ENCODE data around the gene C1D. TPM values are rescaled to one million over a fixed set of nuclear protein-coding genes. Genes with fewer than 3 reads are reported as not detected.

Gene C1D
- total RNA-seq, 2 experiments from 2014 or later, result 28.1 to 35.0 TPM

- ATAC-seq (no peak), DNase-seq (no peak)
- ChIA-PET CTCF (interaction anchor here (1.1 kb wide), 1 partner anchor 298 kb away, joined by 4 read pairs; no protein-coding TSS in a partner anchor), POLR2A (no interaction called here)
- Mint-ChIP-seq H3K27ac (no peak overlapping the region), H3K4me3 (no peak overlapping the region), H3K9me3 (no peaks in the 10 kb centered on the region), H3K36me3 (ENCODE audit: low read depth) (no peaks in the 10 kb centered on the region), H3K27me3 (peaks cover 4% of the 10 kb centered on the region), H3K4me1 (ENCODE audit: low read depth) (no peaks in the 10 kb centered on the region)
- no peak for TF ChIP-seq CTCF (IDR thresholded peaks at IDR 0.05)
- intact Hi-C loops (cut with micrococcal nuclease), result loop anchor here (10.0 kb wide), 2 partner anchors 188 to 1598 kb away; partner anchors contain the start of gene MEIS1
These were observed 30.1 kb downstream of the C1D start for GRCh38 chr2:68032702-68033101.

GRCh38 chr2:68031542-68032160 lies 31.2 kb downstream of the C1D start:
- ATAC-seq (no peak), DNase-seq (no peak)
- ChIA-PET CTCF (interaction anchor here (0.6 to 1.4 kb wide), 11 partner anchors 8 to 1601 kb away, joined by 3 to 6 read pairs (median 3); no protein-coding TSS in a partner anchor), POLR2A (no interaction called here)
- H3K4me1 Mint-ChIP-seq (ENCODE audit: low read depth), result no peaks in the 10 kb centered on the region
- no peaks in the 10 kb centered on the region for H3K36me3 Mint-ChIP-seq (ENCODE audit: low read depth)
- H3K27me3 Mint-ChIP-seq, result peaks cover 7% of the 10 kb centered on the region
- no peak overlapping the region for H3K27ac Mint-ChIP-seq
- H3K4me3 Mint-ChIP-seq, result no peak overlapping the region
- H3K9me3 Mint-ChIP-seq, result no peaks in the 10 kb centered on the region
- peak; percentile 85 for TF ChIP-seq CTCF (IDR thresholded peaks at IDR 0.05)
- intact Hi-C loops (cut with micrococcal nuclease), result loop anchor here (10.0 kb wide), 2 partner anchors 187 to 1597 kb away; partner anchors contain the start of gene MEIS1

- H3K4me3 Mint-ChIP-seq, result no peak overlapping the region
- no peak for TF ChIP-seq CTCF (IDR thresholded peaks at IDR 0.05)
- DNase-seq, result no peak
- intact Hi-C loops (cut with micrococcal nuclease), result loop anchor here (10.0 kb wide), 2 partner anchors 186 to 1596 kb away; partner anchors contain the start of gene MEIS1
- POLR2A ChIA-PET, result no interaction called here
- H3K36me3 Mint-ChIP-seq (ENCODE audit: low read depth), result no peaks in the 10 kb centered on the region
- CTCF ChIA-PET, result interaction anchor here (0.6 to 1.4 kb wide), 11 partner anchors 8 to 1601 kb away, joined by 3 to 6 read pairs (median 3); no protein-coding TSS in a partner anchor
- no peaks in the 10 kb centered on the region for H3K9me3 Mint-ChIP-seq
- no peak for ATAC-seq
- peaks cover 12% of the 10 kb centered on the region for H3K27me3 Mint-ChIP-seq
- no peaks in the 10 kb centered on the region for H3K4me1 Mint-ChIP-seq (ENCODE audit: low read depth)
- no peak overlapping the region for H3K27ac Mint-ChIP-seq
These were observed 31.8 kb downstream of the C1D start for GRCh38 chr2:68031043-68031442.

- no peaks in the 10 kb centered on the region for H3K36me3 Mint-ChIP-seq (ENCODE audit: low read depth)
- H3K27ac Mint-ChIP-seq, result no peak overlapping the region
- TF ChIP-seq CTCF (IDR thresholded peaks at IDR 0.05), result no peak
- H3K9me3 Mint-ChIP-seq, result no peaks in the 10 kb centered on the region
- POLR2A ChIA-PET, result no interaction called here
- CTCF ChIA-PET, result interaction anchor here (1.1 to 1.3 kb wide), 3 partner anchors 8 to 13 kb away, joined by 3 to 4 read pairs (median 4); no protein-coding TSS in a partner anchor
- H3K4me1 Mint-ChIP-seq (ENCODE audit: low read depth), result no peaks in the 10 kb centered on the region
- ATAC-seq (no peak), DNase-seq (no peak)
- intact Hi-C loops (cut with micrococcal nuclease), result loop anchor here (10.0 kb wide), 2 partner anchors 186 to 1596 kb away; partner anchors contain the start of gene MEIS1
- H3K4me3 Mint-ChIP-seq, result no peak overlapping the region
- peaks cover 15% of the 10 kb centered on the region for H3K27me3 Mint-ChIP-seq
These were observed 32.3 kb downstream of the C1D start for GRCh38 chr2:68030529-68030928.

GRCh38 chr2:68027959-68028358 lies 34.8 kb downstream of the C1D start:
- no peak overlapping the region for H3K27ac Mint-ChIP-seq
- peaks cover 20% of the 10 kb centered on the region for H3K27me3 Mint-ChIP-seq
- TF ChIP-seq CTCF (IDR thresholded peaks at IDR 0.05), result no peak
- POLR2A ChIA-PET, result no interaction called here
- no peaks in the 10 kb centered on the region for H3K36me3 Mint-ChIP-seq (ENCODE audit: low read depth)
- CTCF ChIA-PET, result interaction anchor here (0.6 kb wide), 1 partner anchor 295 kb away, joined by 3 read pairs; no protein-coding TSS in a partner anchor
- DNase-seq, result no peak
- ATAC-seq, result no peak
- H3K4me3 Mint-ChIP-seq, result no peak overlapping the region
- no peaks in the 10 kb centered on the region for H3K4me1 Mint-ChIP-seq (ENCODE audit: low read depth)
- no peaks in the 10 kb centered on the region for H3K9me3 Mint-ChIP-seq
- intact Hi-C loops (cut with micrococcal nuclease), result no loop called here
